ENCODE data around the gene CENPL.

Gene CENPL

DNA sequence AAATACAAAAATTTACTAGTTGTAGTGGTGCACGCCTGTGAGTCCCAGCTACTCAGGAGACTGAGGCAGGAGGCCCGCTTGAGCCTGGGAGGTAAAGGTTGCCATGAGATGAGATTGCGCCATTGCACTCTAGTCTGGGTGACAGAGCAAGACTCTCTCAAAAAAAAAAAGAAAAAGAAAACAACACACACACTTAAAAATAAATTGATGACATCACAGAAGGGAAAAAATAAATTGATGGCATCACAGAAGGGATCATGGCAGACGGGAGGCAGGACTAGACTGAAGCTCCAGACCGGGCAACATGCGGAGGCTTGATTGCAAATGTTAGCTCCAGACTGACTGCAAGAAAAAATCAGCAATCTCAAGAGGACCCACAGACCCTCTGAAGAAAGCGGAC, 66.6 kb downstream of the CENPL start:
- no peak for DNase-seq (ENCODE audit: low spot score)

GRCh38 chr1:173757666-173758065, 67.0 kb downstream of the CENPL start:
- no peak for DNase-seq (ENCODE audit: low spot score)

DNA sequence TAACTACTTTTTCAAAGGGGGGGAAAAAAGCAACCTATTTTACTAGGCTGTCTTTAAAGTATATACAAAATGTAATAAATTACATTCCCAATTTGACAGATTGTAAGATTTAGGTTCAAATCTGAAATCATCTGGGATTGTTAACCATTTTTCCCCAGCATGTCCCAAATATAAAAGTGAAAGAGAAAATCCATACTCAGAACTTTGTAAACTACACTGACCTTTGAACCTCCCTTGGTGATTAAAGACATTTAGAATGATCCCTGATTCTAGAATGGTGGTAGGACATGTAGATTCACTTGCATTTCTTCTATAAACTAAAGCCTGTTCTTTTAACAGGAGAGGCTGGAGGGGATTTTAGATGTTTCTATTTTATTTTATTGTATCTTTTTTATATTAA, 70.9 kb downstream of the CENPL start:
- no peak for DNase-seq (ENCODE audit: low spot score)

All from SW480 (cell line).